Right cardiac atrium (tissue), 5 donors: ENCODE data around the gene DPH5. TPM values are rescaled to one million over a fixed set of nuclear protein-coding genes. Genes with fewer than 3 reads are reported as not detected.
"Not testable (repeated sequence)": the region's sequence is repeated elsewhere in the genome, so short reads cannot be mapped to it uniquely, and the experiment has no call there.

ENCODE experiments used
- ATAC-seq, 2 donors: fragments of 200-7000 bp; cut with Tn5 transposase; one replicate each; pipeline versions ENCODE4 v1.8.0 to v1.9.1; 2020; ENCODE audit warnings: moderate library complexity in 2 of 2, mild to moderate bottlenecking in 1 of 2
- DNase-seq, 3 donors: peaks; one replicate each; pipeline ENCODE4 v3.0.0-alpha.2; 2020
- H3K27ac ChIP-seq: one replicate; pipeline ENCODE4 v1.5.1; 2013; ENCODE audit warnings: mild to moderate bottlenecking, low read length, control low read depth, moderate library complexity
- H3K27me3 ChIP-seq: one replicate; pipeline ENCODE4 v1.6.1; 2013; ENCODE audit not compliant: control insufficient read depth, insufficient read depth
- H3K4me1 ChIP-seq: one replicate; pipeline ENCODE4 v1.6.1; 2013; ENCODE audit warnings: low read length; ENCODE audit not compliant: control insufficient read depth, insufficient read depth
- H3K4me3 ChIP-seq: one replicate; pipeline ENCODE4 v1.5.1; 2013; ENCODE audit warnings: low read length, control low read depth
- H3K9me3 ChIP-seq: one replicate; pipeline ENCODE4 v1.6.1; 2013; ENCODE audit warnings: low read length; ENCODE audit not compliant: control insufficient read depth
- WGBS: extraction: QIAGEN DNeasy Blood & Tissue Kit; methylation state at CpG from one replicate; pipeline ENCODE4 v1.1.7; 2013; 5-methylcytosine and 5-hydroxymethylcytosine counted together
- intact Hi-C, 4 donors: fragments of 100-400 bp; cut with DNase I; formaldehyde crosslinking; loops; one replicate each; pipeline versions ENCODE4 v1.11.0 to v1.14.0; 2022 to 2023
- polyA plus RNA-seq: library from polyadenylated mRNA; stranded (reverse); fragments of 200-250 nt; gene quantifications from one replicate; pipeline ENCODE4 v1.2.3, GENCODE V29; 2013
- total RNA-seq, 4 donors: library from RNA; stranded (reverse); fragmentation: NEBNext Ultra II Directional; extraction: Animal tissue kit (Norgen Biotek cat#: 25700); gene quantifications; one replicate each; pipeline ENCODE4 v1.2.1, GENCODE V29; 2021
- donor health status: healthy with polysubstance abuse.
- donor health status: DM: no; HTN: yes; CAD: no.
- donor health status: DM: no; HTN: no; CAD: no.
- donor health status: DM: no; HTN: yes; CAD: no; lungs with severe emphysema.
- donor health status: DM: yes; HTN: yes; CAD: no.

The DPH5 gene
- total and polyA plus RNA-seq, 5 donors: 30.9 to 41.2 (median 36.1) TPM

GRCh38 chr1:101032129-101032528, 6.5 kb upstream of the DPH5 start:
- DNase-seq: not testable (repeated sequence)

GRCh38 chr1:101030881-101031280, 5.3 kb upstream of the DPH5 start:
- intact Hi-C loops: no loop called here
- Histone ChIP-seq H3K27me3 (no peaks in the 10 kb centered on the region), H3K9me3 (no peaks in the 10 kb centered on the region), H3K4me1 (no peaks in the 10 kb centered on the region), H3K4me3 (no peak overlapping the region), H3K27ac (no peak overlapping the region)
- WGBS: 72% methylated on average over 4 of the region's 4 CpGs
- no peak for ATAC-seq
- DNase-seq: no peak

More at GRCh38 chr1:101032129-101032528, 6.5 kb upstream of the DPH5 start:
- H3K4me1 ChIP-seq, H3K27ac ChIP-seq, H3K27me3 ChIP-seq, H3K9me3 ChIP-seq, H3K4me3 ChIP-seq, intact Hi-C loops, ATAC-seq: not testable (repeated sequence)
- WGBS: 100% methylated on average over 2 of the region's 2 CpGs

GRCh38 chr1:101029184-101029583, 3.6 kb upstream of the DPH5 start:
- no peak for DNase-seq
- Histone ChIP-seq H3K4me3 (no peak overlapping the region), H3K4me1 (no peaks in the 10 kb centered on the region), H3K9me3 (no peaks in the 10 kb centered on the region), H3K27ac (no peak overlapping the region), H3K27me3 (no peaks in the 10 kb centered on the region)
- intact Hi-C loops: loop anchor here in 1 of 4 donors (5.0 kb wide), 1 partner anchor 208 kb away; the partner anchor contains the start of gene S1PR1
- no peak for ATAC-seq
- 78% methylated on average over 1 of the region's 1 CpG for WGBS

- Histone ChIP-seq H3K9me3 (no peaks in the 10 kb centered on the region), H3K27ac (no peak overlapping the region), H3K27me3 (no peaks in the 10 kb centered on the region), H3K4me3 (no peak overlapping the region), H3K4me1 (no peaks in the 10 kb centered on the region)
- 70% methylated on average over 2 of the region's 2 CpGs for WGBS
- intact Hi-C loops: loop anchor here in 1 of 4 donors (5.0 kb wide), 1 partner anchor 209 kb away; the partner anchor contains the start of gene S1PR1
- no peak for DNase-seq
- ATAC-seq: no peak
These were observed 2.9 kb upstream of the DPH5 start for GRCh38 chr1:101028466-101028865.

GRCh38 chr1:101027194-101027772, 1.7 kb upstream of the DPH5 start:
- intact Hi-C loops: loop anchor here in 1 of 4 donors (5.0 kb wide), 1 partner anchor 210 kb away; the partner anchor contains the start of gene S1PR1
- DNase-seq (no peak), ATAC-seq (no peak)
- Histone ChIP-seq H3K4me3 (no peak overlapping the region), H3K27ac (no peak overlapping the region), H3K9me3 (no peaks in the 10 kb centered on the region), H3K27me3 (no peaks in the 10 kb centered on the region), H3K4me1 (no peaks in the 10 kb centered on the region)
- WGBS: 78% methylated on average over 6 of the region's 6 CpGs

GRCh38 chr1:101026430-101026788, 825 bp upstream of the DPH5 start:
- Histone ChIP-seq H3K4me3 (peak overlapping the region; percentile 93), H3K27ac (peak overlapping the region; percentile 98), H3K27me3 (no peaks in the 10 kb centered on the region), H3K4me1 (no peaks in the 10 kb centered on the region), H3K9me3 (no peaks in the 10 kb centered on the region)
- DNase-seq: no peak
- intact Hi-C loops: loop anchor here in 1 of 4 donors (5.0 kb wide), 1 partner anchor 211 kb away; the partner anchor contains the start of gene S1PR1
- WGBS: 37% methylated on average over 5 of the region's 5 CpGs
- ATAC-seq: no peak

- peak overlapping the region; percentile 93 for H3K4me3 ChIP-seq
- under 1% methylated on average over 9 of the region's 9 CpGs for WGBS
- no peaks in the 10 kb centered on the region for H3K9me3 ChIP-seq
- peak overlapping the region; percentile 92 for H3K27ac ChIP-seq
- intact Hi-C loops: loop anchor here in 1 of 4 donors (5.0 kb wide), 1 partner anchor 212 kb away; the partner anchor contains the start of gene S1PR1
- ATAC-seq (peak; percentile 50 to 66), DNase-seq (no peak)
- H3K27me3 ChIP-seq: no peaks in the 10 kb centered on the region
- no peaks in the 10 kb centered on the region for H3K4me1 ChIP-seq
These were observed 314 bp downstream of the DPH5 start for GRCh38 chr1:101025283-101025656.

GRCh38 chr1:101022294-101022693, 3.3 kb downstream of the DPH5 start:
- 79% methylated on average over 3 of the region's 3 CpGs for WGBS
- intact Hi-C loops: no loop called here
- ATAC-seq: no peak

GRCh38 chr1:101017448-101017847, 8.1 kb downstream of the DPH5 start:
- ATAC-seq (no peak), DNase-seq (no peak)
- no peak overlapping the region for H3K4me3 ChIP-seq
- intact Hi-C loops: loop anchor here in 1 of 4 donors (10.0 kb wide), 1 partner anchor 63 kb away; no protein-coding TSS in a partner anchor
- 97% methylated on average over 1 of the region's 1 CpG for WGBS
- H3K9me3 ChIP-seq: no peaks in the 10 kb centered on the region
- no peak overlapping the region for H3K27ac ChIP-seq
- H3K27me3 ChIP-seq: no peaks in the 10 kb centered on the region
- H3K4me1 ChIP-seq: no peaks in the 10 kb centered on the region

More at GRCh38 chr1:101022294-101022693, 3.3 kb downstream of the DPH5 start:
- no peak for DNase-seq
- Histone ChIP-seq H3K9me3 (no peaks in the 10 kb centered on the region), H3K27me3 (no peaks in the 10 kb centered on the region), H3K27ac (no peak overlapping the region), H3K4me1 (no peaks in the 10 kb centered on the region), H3K4me3 (no peak overlapping the region)

- ATAC-seq: no peak
- no peak for DNase-seq
- no peaks in the 10 kb centered on the region for H3K4me1 ChIP-seq
- WGBS: 84% methylated on average over 1 of the region's 1 CpG
- H3K4me3 ChIP-seq: no peak overlapping the region
- no peak overlapping the region for H3K27ac ChIP-seq
- H3K9me3 ChIP-seq: no peaks in the 10 kb centered on the region
- intact Hi-C loops: loop anchor here in 1 of 4 donors (10.0 kb wide), 1 partner anchor 59 kb away; no protein-coding TSS in a partner anchor
- H3K27me3 ChIP-seq: no peaks in the 10 kb centered on the region
These were observed 11.8 kb downstream of the DPH5 start for GRCh38 chr1:101013776-101014175.

GRCh38 chr1:101008229-101008834, 17.3 kb downstream of the DPH5 start:
- no peak for DNase-seq
- H3K4me3 ChIP-seq: no peak overlapping the region
- H3K9me3 ChIP-seq: no peaks in the 10 kb centered on the region
- H3K4me1 ChIP-seq: peaks cover under 1% of the 10 kb centered on the region
- H3K27ac ChIP-seq: no peak overlapping the region
- 91% methylated on average over 3 of the region's 3 CpGs for WGBS
- H3K27me3 ChIP-seq: no peaks in the 10 kb centered on the region
- intact Hi-C loops: no loop called here
- ATAC-seq: no peak
